GM12874 (cell line): ENCODE results near the gene CDC37.

ENCODE experiments used
- TF ChIP-seq, protein P1 (sequence below): IDR thresholded peaks from 2 replicates; pipeline ENCODE4 v1.5.1; 2011; ENCODE audit warnings: low read depth, mild to moderate bottlenecking, control low read depth, low read length, moderate library complexity; ENCODE audit not compliant: insufficient read depth

Gene CDC37

GRCh38 chr19:10365518-10365917, 37.8 kb downstream of the CDC37 start:
- TF ChIP-seq, protein P1, sequence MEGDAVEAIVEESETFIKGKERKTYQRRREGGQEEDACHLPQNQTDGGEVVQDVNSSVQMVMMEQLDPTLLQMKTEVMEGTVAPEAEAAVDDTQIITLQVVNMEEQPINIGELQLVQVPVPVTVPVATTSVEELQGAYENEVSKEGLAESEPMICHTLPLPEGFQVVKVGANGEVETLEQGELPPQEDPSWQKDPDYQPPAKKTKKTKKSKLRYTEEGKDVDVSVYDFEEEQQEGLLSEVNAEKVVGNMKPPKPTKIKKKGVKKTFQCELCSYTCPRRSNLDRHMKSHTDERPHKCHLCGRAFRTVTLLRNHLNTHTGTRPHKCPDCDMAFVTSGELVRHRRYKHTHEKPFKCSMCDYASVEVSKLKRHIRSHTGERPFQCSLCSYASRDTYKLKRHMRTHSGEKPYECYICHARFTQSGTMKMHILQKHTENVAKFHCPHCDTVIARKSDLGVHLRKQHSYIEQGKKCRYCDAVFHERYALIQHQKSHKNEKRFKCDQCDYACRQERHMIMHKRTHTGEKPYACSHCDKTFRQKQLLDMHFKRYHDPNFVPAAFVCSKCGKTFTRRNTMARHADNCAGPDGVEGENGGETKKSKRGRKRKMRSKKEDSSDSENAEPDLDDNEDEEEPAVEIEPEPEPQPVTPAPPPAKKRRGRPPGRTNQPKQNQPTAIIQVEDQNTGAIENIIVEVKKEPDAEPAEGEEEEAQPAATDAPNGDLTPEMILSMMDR = no peak

- TF ChIP-seq, protein P1 = no peak
Measured at GRCh38 chr19:10364644-10365043, 38.7 kb downstream of the CDC37 start.

DNA sequence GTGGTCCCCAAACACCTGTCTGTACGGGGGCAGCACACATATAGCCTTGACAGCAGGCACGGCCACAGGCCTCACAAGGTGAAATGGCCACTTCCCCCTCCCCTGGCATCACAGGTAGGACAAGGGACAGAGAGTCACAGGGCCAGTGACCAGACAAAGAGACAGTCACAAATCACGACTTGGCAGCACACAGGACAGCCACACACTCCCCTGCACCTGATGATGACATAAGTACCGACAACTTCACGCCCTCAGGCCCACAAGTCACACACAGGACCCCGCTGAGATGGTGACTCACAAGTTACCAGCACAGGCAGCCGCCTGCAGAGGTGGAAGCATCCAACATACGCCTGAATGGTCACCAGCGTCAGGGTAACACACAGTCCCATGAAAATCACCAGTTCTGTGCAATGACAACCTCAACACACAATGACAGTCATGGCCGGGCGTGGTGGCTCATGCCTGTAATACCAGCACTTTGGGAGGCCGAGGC, 39.5 kb downstream of the CDC37 start:
- TF ChIP-seq, protein P1 = no peak

DNA sequence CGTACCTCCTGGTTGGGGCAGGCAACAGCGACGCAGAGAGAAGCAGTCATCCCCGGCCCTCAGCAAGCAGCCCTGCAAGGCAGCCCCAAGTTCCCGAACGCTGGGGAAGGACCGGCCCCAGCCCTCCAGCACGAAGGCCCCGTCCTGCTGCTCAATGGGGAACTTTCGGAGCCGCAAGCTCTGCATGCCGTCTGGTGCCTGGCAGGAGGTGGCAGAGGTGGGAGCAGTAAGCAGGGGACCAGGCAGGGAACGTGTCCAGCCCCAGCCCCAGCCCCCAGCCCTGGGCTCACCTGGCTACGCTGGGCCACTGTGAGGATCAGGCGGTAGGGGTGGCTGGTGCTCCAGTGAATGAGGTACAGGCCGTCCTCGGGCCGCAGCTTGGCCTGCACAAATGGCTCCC, 41.1 kb downstream of the CDC37 start:
- TF ChIP-seq, protein P1 = no peak

DNA sequence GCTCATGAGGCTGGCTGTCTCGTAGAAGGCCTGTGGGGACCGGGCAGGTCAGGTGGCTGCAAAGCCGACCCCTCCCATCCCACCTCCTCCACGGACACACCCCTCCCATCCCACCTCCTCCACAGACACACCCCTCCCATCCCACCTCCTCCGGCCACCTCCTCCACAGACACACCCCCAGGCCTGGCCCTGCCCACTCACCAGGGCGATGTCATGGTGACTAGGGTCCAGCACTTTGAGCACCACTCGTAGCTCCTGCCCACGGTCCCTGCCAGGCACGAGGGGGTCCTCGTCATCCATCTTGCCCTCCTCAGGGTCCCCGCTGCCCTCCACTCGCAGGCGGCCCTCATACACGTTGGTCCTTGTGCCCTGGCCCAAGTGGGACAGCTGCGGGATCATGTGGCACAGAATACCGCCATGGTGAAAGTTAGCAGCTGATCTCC, 41.8 kb downstream of the CDC37 start:
- TF ChIP-seq, protein P1 = no peak

DNA sequence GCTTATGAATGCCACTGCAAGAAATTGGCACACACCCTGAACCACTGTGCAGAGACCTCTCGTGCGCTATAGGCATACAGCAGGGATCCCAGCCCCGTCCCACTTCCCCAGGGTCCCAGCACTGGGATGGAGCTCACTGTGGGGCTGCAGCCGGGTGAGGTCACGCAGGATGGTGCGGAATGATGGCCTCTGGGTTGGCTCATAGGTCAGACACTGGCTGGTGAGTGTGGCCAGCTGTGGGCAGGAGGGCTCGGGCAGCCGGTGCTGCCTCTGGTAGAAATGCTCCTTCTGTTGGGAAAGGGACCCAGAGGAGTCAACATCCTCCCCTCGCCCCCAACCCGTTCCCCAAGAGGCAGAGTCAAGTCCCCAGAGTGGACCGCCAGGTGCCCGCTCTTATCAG, 46.9 kb downstream of the CDC37 start:
- TF ChIP-seq, protein P1 = no peak

DNA sequence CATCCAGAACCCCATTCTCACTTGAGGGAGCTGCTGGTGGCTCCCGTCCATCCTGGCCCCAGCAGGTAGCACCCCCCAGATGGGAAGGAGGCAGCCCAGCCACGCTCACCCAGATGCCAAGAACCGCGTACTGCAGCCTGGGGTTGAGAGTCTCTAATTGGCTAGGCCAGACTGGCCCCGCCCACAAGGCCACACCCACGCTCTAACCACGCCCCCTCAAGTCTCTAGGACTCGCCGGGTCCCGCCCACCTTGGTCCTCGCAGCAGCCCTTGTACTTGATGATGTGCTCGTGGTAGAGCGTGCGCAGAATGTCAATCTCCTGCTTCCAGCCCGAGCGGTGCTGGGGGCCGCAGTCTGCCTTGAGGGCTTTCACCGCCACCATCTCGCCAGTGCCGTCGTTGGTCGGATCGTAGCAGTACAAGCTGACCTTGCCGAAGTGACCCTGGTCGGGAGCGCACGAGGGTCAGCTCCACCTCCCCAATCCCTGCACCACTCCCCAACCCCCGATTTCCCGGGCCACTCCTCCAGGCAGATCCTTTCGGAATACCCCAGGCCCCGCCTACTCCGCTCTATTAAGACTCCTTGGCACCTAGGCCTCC, 49.5 kb downstream of the CDC37 start:
- TF ChIP-seq, protein P1 = no peak
